ENCODE results near the gene OR5A2.
"Not testable (repeated sequence)": the region's sequence is repeated elsewhere in the genome, so short reads cannot be mapped to it uniquely, and the experiment has no call there.

OR5A2 gene

DNA sequence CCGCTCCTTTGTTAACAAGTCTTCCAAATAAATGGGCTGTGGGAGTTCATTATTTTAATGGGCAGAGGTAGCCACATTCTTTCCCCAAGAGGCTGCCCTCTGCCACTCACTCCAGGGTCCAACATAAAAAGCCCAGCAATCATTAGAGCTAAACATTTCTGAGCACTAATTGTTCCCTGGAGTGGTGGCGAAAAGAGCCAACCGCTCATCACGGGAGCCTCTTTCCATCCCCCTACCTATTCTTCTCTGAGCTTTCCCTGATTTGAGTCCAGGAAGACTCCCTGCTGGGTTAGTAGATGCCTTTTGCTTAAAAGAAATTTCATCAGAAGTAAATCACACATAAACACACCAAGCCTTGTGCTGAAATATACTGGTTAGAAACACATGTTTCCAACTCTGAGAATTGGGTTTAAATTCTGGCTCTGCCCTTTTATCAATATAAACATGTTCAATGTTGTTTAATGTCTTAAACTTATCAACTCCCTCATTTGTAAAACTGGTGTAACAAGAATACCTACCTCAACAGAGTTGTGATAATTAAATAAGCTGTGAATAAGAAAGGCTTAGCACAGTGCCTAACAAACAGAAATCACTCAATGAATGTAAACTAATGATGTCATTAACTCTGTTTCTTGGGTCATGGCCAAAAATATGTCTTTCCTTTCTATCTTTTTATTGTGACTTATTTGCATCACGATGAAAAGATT lies at the start of gene OR5A2:
TSS of gene OR5A2 (minus strand) at position 53 of the 707 bp plus-strand sequence. CDS start 3,460 bp downstream, outside the sequence.
- DNase-seq (ENCODE audit: low read depth in 2 of 2): no peak

DNA sequence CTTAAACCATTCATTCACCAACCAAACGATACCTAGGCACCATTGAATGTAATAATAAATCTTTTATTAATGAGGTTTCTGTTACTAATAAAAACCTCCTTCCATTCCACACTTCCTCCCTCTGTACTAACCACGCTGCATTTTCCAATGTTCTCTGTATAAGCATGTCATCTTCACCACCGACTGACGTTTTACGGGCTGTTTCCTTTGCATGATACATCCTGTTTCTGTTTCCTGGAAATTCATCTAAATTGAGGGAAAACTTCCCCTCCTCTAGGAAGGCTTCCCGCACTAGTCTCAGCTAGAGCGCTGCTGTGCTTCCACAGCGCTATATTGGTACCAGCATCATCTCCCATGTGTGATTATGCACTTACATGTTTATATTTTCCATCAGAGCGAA lies 49.0 kb upstream of the OR5A2 start:
- no peak for DNase-seq (ENCODE audit: low read depth in 2 of 2)

GRCh38 chr11:59473015-59473414 lies 46.8 kb upstream of the OR5A2 start, which contains the start of gene OR4D10:
OR4D10 (plus strand) TSS chr11:59473315; CDS start chr11:59477430, 4,115 bp downstream.
- no peak for DNase-seq (ENCODE audit: low read depth in 2 of 2)

DNA sequence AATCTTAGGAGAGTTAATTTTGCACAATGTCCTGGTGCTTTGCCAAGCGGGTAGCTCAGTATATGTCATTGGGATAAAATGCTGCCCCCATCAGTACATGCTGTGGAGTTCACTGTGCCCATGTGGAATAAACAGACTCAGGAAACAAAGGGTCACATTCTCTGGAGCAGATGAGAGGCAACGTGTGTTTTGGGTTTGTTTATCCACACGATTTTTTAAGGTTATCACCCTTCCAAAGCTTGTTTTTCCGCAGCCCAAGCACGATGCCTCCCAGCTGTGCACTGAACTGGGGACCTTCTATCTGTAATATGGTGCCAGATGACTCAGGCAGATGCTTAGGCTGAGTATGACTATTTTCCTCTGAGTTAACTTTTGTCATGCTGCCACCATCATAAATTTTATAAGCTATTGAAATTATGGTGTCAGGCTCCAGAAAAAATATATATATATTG lies 37.0 kb upstream of the OR5A2 start:
- DNase-seq (ENCODE audit: low read depth in 2 of 2): no peak

- DNase-seq (ENCODE audit: low read depth in 2 of 2): no peak
Measured at GRCh38 chr11:59459916-59460315, 33.7 kb upstream of the OR5A2 start.

GRCh38 chr11:59456661-59457060 lies 30.4 kb upstream of the OR5A2 start, which contains the start of gene OR4D6:
OR4D6 (plus strand) TSS chr11:59456961; CDS start chr11:59456961, 0 bp downstream.
- DNase-seq (ENCODE audit: low read depth in 2 of 2): no peak

GRCh38 chr11:59448484-59448883 lies 22.3 kb upstream of the OR5A2 start:
- DNase-seq (ENCODE audit: low read depth in 2 of 2): no peak

DNA sequence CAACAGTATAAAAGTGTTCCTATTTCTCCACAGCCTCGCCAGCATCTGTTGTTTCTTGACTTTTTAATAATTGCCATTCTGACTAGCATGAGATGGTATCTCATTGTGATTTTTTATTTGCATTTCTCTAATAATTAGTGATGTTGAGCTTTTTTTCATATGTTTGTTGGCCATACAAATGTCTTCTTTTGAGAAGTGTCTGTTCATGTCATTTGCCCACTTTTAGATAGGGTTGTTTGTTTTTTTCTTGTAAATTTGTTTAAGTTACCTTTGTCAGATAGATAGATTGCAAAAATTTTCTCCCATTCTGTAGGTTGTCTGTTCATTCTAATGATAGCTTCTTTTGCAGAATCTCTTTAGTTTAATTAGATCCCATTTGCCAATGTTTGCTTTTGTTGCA lies 19.4 kb upstream of the OR5A2 start:
- DNase-seq (ENCODE audit: low read depth in 2 of 2): not testable (repeated sequence)

GRCh38 chr11:59437770-59438169 lies 11.6 kb upstream of the OR5A2 start:
- DNase-seq (ENCODE audit: low read depth in 2 of 2): no peak

DNA sequence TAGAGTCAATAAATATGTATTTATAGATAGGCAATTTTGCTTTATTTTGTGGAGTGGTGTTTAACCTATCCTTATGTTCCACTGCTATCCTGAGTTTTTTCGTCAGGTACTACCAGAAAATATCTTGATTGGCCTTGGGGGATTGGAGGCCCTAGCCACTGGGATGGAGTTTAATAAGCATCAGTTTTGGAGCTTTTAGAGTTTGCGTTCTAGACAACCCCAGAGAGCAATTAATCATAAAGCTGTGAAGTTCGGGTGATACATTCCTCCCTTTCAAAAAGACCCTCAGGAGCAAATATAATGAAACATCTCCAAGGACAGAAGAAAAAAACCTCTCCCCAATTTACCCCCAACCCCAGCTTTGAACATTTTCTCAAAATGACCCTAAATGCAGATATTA lies 10.0 kb upstream of the OR5A2 start, which contains the start of gene OR5A1:
TSS of gene OR5A1 (plus strand) at position 301 of the 400 bp plus-strand sequence. CDS start 6,700 bp downstream, outside the sequence.
- DNase-seq (ENCODE audit: low read depth in 2 of 2): no peak

GRCh38 chr11:59429924-59430516 lies 3.8 kb upstream of the OR5A2 start:
- peak in 1 of 2 donors; percentile 7 for DNase-seq (ENCODE audit: low read depth in 2 of 2)

DNA sequence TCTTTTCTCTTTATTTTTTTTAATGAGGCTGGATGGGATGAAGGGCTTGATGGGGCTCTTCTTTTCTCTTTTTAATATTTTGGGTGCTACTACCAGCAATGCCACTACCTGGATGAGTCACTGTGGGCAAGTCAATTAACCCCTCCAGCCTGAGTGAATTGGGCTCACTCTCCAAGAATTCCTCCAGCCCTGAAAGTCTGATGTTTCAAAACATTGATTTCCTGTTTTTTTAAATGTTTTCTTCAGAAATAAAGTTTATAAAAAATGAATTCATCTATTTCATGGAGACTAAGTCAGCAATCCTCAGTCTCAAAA lies 812 bp upstream of the OR5A2 start:
- DNase-seq (ENCODE audit: low read depth in 2 of 2): no peak

DNA sequence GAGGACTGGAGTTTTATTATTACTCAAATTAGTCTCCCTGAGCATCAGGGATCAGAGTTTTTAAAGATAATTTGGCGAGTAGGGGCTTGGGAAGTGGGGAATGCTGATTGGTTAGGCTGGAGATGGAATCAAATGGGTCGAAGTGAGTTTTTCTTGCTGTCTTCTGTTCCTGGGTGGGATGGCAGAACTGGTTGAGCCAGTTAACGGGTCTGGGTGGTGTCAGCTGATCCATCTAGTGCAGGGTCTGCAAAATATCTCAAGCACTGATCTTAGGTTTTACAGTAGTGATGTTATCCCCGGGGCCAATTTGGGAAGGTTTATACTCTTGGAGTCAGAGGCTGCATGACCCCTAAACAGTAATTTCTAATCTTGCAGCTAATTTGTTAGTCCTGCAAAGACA lies 1.1 kb downstream of the OR5A2 start:
- no peak for DNase-seq (ENCODE audit: low read depth in 2 of 2)

DNA sequence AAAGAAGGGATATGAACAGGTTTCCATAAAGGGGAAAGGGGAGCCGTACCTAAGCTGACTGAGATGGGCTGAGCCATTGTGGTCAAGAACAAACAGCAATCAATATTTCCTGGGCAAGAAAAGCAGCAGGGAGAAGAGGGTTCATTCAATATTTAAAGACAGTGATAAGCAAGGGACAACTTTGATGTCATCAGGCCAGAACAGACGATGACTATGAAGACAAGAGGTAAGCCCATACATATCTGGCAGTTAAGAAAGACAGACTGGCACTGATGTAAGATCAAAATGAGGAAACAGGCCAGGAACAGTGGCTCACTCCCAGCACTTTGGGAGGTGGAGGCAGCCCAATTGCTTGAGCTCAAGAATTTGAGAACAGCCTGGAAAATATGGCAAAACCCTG lies 2.4 kb downstream of the OR5A2 start:
- DNase-seq (ENCODE audit: low read depth in 2 of 2): no peak

- no peak for DNase-seq (ENCODE audit: low read depth in 2 of 2)
Measured at GRCh38 chr11:59418156-59418555, 8.1 kb downstream of the OR5A2 start.

GRCh38 chr11:59417023-59417422 lies 9.2 kb downstream of the OR5A2 start:
- DNase-seq (ENCODE audit: low read depth in 2 of 2): no peak

DNA sequence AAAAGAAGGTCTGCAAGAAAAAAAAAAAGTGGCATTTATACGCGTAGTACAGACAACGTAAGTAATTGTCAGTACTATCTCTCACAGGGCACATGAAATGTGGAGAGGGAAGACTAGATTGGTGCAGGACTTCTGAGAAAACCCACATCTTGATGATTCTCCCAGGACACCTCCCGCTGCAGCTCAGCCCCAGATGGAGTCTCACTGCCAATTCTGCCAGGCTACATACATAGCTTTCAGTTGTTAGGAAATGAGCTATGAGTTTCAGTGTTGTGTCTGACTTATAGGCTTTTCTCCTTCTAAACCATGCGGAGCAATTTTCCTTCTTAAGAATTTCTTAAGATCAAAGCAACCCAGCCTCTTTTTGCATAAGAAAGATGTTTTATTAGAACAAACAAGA lies 9.6 kb downstream of the OR5A2 start:
- no peak for DNase-seq (ENCODE audit: low read depth in 2 of 2)

DNA sequence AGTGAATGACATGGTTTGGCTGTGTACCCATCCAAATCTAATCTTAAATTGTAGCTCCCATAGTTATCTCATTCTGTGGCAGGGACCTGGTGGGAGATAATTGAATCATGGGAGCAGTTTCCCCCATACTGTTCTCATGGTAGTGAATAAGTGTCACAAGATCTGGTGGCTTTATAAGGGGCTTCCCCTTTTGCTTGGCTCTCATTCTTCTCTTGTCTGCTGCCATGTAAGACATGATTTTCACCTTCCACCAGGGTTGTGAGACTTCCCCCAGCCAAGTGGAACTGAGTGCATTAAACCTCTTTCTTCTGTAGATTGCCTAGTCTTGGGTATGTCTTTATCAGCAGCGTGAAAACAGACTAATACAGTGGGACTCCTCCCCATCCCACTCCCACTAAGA lies 11.1 kb downstream of the OR5A2 start:
- DNase-seq (ENCODE audit: low read depth in 2 of 2): no peak

GRCh38 chr11:59413646-59414045 lies 12.6 kb downstream of the OR5A2 start:
- DNase-seq (ENCODE audit: low read depth in 2 of 2): no peak

DNA sequence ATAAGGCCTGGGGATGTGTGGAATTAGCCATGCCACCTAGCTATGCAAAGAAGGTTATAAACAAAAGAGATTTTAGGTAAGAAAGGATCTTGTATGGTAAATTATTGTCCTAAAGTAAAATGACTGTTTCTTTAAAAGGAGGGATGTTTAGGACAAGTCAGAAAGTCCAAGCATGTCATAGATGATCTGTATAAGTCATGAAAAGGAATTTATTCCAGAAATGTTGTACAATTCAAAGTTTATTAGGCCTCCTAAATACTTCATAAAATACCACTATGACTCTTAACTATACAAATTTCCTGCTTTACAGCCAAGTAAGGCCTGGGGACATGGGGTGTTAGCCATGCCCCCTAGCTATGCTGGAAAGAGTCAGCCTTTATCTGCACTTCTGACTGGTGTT lies 22.7 kb downstream of the OR5A2 start:
- DNase-seq (ENCODE audit: low read depth in 2 of 2): no peak

DNA sequence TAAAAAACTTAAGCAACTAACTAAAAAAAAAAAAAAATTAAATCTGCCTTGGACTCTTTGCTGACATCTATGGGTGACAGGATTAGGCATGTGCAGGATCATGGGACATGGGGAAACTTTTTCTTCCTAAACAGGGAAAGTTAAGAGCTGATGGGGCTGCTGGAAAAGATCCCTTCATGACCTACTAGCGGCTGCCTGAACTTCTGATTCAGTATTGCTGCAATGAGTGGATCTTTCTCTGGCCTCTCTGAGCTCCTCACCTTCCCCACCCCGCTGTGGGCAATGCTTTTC lies 25.0 kb downstream of the OR5A2 start:
- DNase-seq (ENCODE audit: low read depth in 2 of 2): no peak

DNA sequence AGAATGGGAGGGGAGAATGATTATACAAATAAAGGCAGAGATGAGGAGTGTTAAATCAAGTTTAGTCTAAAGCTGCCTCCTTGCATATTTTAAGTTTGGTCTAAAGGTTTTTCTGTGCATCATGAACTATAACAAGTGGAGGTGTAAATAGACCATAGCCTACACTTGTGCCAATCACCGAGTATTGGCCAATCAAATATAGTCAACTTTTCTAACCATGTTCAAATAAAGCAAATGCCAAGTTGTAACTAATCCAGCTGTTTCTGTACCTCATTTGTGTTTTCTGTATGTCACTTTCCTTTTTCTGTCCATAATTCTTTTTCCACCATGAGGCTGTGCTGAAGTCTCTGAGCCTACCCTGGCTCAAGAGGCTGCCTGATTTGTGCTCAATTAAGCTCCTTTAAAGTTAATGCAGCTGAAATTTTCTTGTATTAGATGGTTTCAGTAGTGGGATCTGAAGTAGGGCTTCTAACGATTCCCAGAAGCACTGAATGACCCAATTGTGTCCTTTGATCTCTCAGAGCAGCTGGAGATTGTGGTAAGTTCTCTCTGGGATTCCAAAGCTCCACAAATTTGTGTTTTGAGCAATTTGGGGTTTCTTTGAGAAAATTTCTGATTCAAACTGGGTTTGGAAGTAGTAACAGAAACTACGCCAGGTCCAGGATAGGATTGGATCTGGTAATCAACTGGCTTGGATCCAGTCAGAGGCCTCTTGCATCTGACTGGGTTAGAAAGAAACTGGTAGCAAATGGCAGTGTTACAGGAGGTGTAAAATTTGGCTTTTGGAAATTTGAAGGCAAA lies 25.6 kb downstream of the OR5A2 start:
- no peak for DNase-seq (ENCODE audit: low read depth in 2 of 2)

DNA sequence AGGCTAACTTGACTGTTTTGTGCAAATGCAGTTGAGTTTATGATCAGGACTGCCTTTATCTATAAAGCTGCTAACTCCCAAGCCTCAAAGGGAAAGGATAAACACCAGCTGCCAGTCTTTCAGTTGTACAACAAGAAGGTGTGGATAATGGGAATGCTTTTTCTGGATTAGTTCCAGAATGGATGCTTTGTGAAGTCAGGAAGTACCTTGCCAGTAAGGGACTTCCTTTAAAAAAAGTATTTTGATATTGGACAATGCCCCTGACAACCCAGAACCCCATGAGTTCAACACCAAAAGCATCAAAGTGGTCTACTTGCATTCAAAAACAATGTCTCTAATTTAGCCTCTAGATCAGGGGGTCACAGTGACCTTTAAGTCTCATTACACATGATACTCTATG lies 32.0 kb downstream of the OR5A2 start:
- no peak for DNase-seq (ENCODE audit: low read depth in 2 of 2)

Data from stimulated activated CD4-positive, alpha-beta T cell treated with anti-CD3 and anti-CD28 coated beads, Interleukin-1b, Interleukin-23, amount 100 ng/mL, for 1 hour (primary cell).